HepG2 (cell line): ENCODE measurements around the gene USE1. TPM values are rescaled to one million over a fixed set of nuclear protein-coding genes. Genes with fewer than 3 reads are reported as not detected.

Experiments
- ATAC-seq: fragments of 200-7000 bp; cut with Tn5 transposase; 3 replicates; pipeline ENCODE4 v1.9.1; 2020; ENCODE audit warnings: mild to moderate bottlenecking, moderate library complexity
- BruUV-seq: library from RNA; stranded (reverse); fragments of 400-500 nt; replicated peaks from 2 replicates; lab custom pipeline; 2021; lab: Mats Ljungman, UMichigan
- CTCF ChIA-PET: fragments of 300-600 bp; formaldehyde crosslinking; extraction: SDS; loops from one replicate; lab custom pipeline; 2021; ENCODE audit warnings: low total read pairs, inconsistent platforms, low intra/inter-chr PET ratio; lab: Yijun Ruan, JAX
- POLR2A ChIA-PET: fragments of 350-600 bp; sonication (Branson Sonifier 250); formaldehyde crosslinking; loops from one replicate; lab custom pipeline; 2020; ENCODE audit warnings: antibody characterized with exemption, inconsistent platforms; lab: Yijun Ruan, JAX
- DNase-seq: peaks from one replicate; pipeline ENCODE4 v3.0.0-alpha.2; 2015; ENCODE audit warnings: low spot score
- FAIRE-seq: peaks from 3 replicates; lab custom pipeline; 2011; peaks lifted over from hg19 to GRCh38; lab: Jason Lieb, UNC
- H2AFZ ChIP-seq: one replicate; pipeline ENCODE4 v1.6.1; 2011; ENCODE audit warnings: low read length, inconsistent platforms
- H3K27ac ChIP-seq: fragments of 300-600 bp; 3 replicates; pipeline ENCODE4 v1.8.0; 2011; ENCODE audit warnings: mixed run types, mild to moderate bottlenecking, mixed read lengths, low read length, inconsistent platforms; ENCODE audit not compliant: insufficient read depth; ENCODE audit errors: extremely low read length
- H3K27me3 ChIP-seq, 2 experiments: fragments of 200-600 bp in 1 of 2; 2 replicates in 1 of 2; 3 replicates in 1 of 2; pipeline versions ENCODE4 v1.6.0 to v1.8.0; 2011; ENCODE audit warnings: low read length in 2 of 2, mild to moderate bottlenecking in 2 of 2, moderate library complexity in 2 of 2, inconsistent platforms in 1 of 2; ENCODE audit not compliant: insufficient read depth in 2 of 2, control insufficient read depth in 1 of 2
- H3K36me3 ChIP-seq, 2 experiments: fragments of 200-600 bp in 1 of 2; replicated peaks in 1 of 2; 2 replicates in 1 of 2; 3 replicates in 1 of 2; pipeline versions ENCODE4 v1.5.1 to v1.8.0; 2011; ENCODE audit warnings: low read length in 2 of 2, inconsistent platforms in 1 of 2; ENCODE audit not compliant: insufficient read depth in 2 of 2, control insufficient read depth in 1 of 2
- H3K4me1 ChIP-seq: 2 replicates; pipeline ENCODE4 v1.5.1; 2012; ENCODE audit warnings: low read length, inconsistent platforms; ENCODE audit not compliant: insufficient read depth
- H3K4me2 ChIP-seq: 2 replicates; pipeline ENCODE4 v1.6.0; 2011; ENCODE audit warnings: low read depth, low read length, inconsistent platforms
- H3K4me3 ChIP-seq, 3 experiments: fragments of 200-600 bp in 1 of 3; sonication (generic), shearing (Covaris generic) in 1 of 3; replicated peaks in 1 of 3; 2 replicates each; pipeline ENCODE4 v1.5.1; 2011 to 2016; ENCODE audit warnings: low read length in 3 of 3, inconsistent platforms in 2 of 3, low read depth in 2 of 3, mild to moderate bottlenecking in 2 of 3, control low read depth in 1 of 3, mixed read lengths in 1 of 3; ENCODE audit not compliant: insufficient read depth in 1 of 3
- H3K79me2 ChIP-seq: one replicate; pipeline ENCODE4 v1.6.1; 2011; ENCODE audit warnings: low read length, inconsistent platforms; ENCODE audit not compliant: insufficient read depth
- H3K9ac ChIP-seq: 2 replicates; pipeline ENCODE4 v1.6.0; 2011; ENCODE audit warnings: mild to moderate bottlenecking, low read depth, low read length, inconsistent platforms; ENCODE audit not compliant: insufficient read depth
- H3K9me3 ChIP-seq: 2 replicates; pipeline ENCODE4 v1.5.1; 2012; ENCODE audit warnings: mild to moderate bottlenecking, low read length
- H4K20me1 ChIP-seq: 2 replicates; pipeline ENCODE4 v1.6.0; 2011; ENCODE audit warnings: inconsistent platforms, mild to moderate bottlenecking, low read length, moderate library complexity; ENCODE audit not compliant: insufficient read depth
- DMAP1 ChIP-seq: IDR thresholded peaks from 2 replicates; pipeline ENCODE4 v1.6.1; 2016
- KAT2B ChIP-seq: fragments of 150-350 bp; IDR thresholded peaks from 2 replicates; pipeline ENCODE4 v1.6.1; 2014; ENCODE audit warnings: low read depth, low read length, borderline replicate concordance
- KDM4B ChIP-seq: sonication (generic); formaldehyde crosslinking; IDR thresholded peaks from 2 replicates; pipeline ENCODE4 v1.4.0; 2020; ENCODE audit warnings: missing genetic modification reagents
- MED13 ChIP-seq: sonication (generic); formaldehyde crosslinking; IDR thresholded peaks from 2 replicates; pipeline ENCODE4 v1.5.0; 2020; ENCODE audit warnings: missing genetic modification reagents
- PPARG ChIP-seq: conservative IDR thresholded peaks from 2 replicates; pipeline ENCODE4 v1.6.1; 2016; ENCODE audit warnings: missing biosample characterization, missing genetic modification reagents
- PRDM4 ChIP-seq: sonication (generic); formaldehyde crosslinking; IDR thresholded peaks from 2 replicates; pipeline ENCODE4 v1.9.0; 2021; ENCODE audit warnings: missing genetic modification reagents, borderline replicate concordance
- RCOR2 ChIP-seq: IDR thresholded peaks from 2 replicates; pipeline ENCODE4 v1.6.1; 2016; ENCODE audit warnings: missing biosample characterization, missing genetic modification reagents
- RFXAP ChIP-seq: sonication (generic); formaldehyde crosslinking; IDR thresholded peaks from 2 replicates; pipeline ENCODE4 v1.4.0; 2020; ENCODE audit warnings: missing genetic modification reagents, borderline replicate concordance
- TBL1XR1 ChIP-seq: fragments of 150-350 bp; IDR thresholded peaks from 2 replicates; pipeline ENCODE4 v1.6.1; 2014; ENCODE audit warnings: borderline replicate concordance, low read length; ENCODE audit not compliant: partially characterized antibody
- TMF1 ChIP-seq: sonication (generic); formaldehyde crosslinking; IDR thresholded peaks from 2 replicates; pipeline ENCODE4 v1.8.1; 2022; ENCODE audit warnings: low read depth, missing genetic modification reagents
- YEATS4 ChIP-seq: sonication (generic); formaldehyde crosslinking; IDR thresholded peaks from 2 replicates; pipeline ENCODE4 v1.4.0; 2020; ENCODE audit warnings: missing genetic modification reagents, borderline replicate concordance
- ZMYM3 ChIP-seq: sonication (generic); formaldehyde crosslinking; IDR thresholded peaks from 2 replicates; pipeline ENCODE4 v1.5.1; 2020; ENCODE audit warnings: mild to moderate bottlenecking, missing genetic modification reagents
- ZNF335 ChIP-seq: sonication (generic); formaldehyde crosslinking; IDR thresholded peaks from 2 replicates; pipeline ENCODE4 v1.4.0; 2020; ENCODE audit warnings: missing genetic modification reagents
- ZNF644 ChIP-seq: IDR thresholded peaks from 2 replicates; pipeline ENCODE4 v1.6.1; 2016; ENCODE audit warnings: low read depth
- ZNF652 ChIP-seq: IDR thresholded peaks from 2 replicates; pipeline ENCODE4 v1.6.1; 2016; ENCODE audit warnings: low read depth, borderline replicate concordance
- ZNF772 ChIP-seq: sonication (generic); formaldehyde crosslinking; IDR thresholded peaks from 2 replicates; pipeline ENCODE4 v1.5.0; 2020; ENCODE audit warnings: mild to moderate bottlenecking, missing genetic modification reagents
- ZSCAN25 ChIP-seq: sonication (generic); formaldehyde crosslinking; IDR thresholded peaks from 2 replicates; pipeline ENCODE4 v1.8.0; 2022; ENCODE audit warnings: mild to moderate bottlenecking, missing genetic modification reagents
- WGBS: methylation state at CpG from one replicate; pipeline ENCODE4 v1.1.6; 2017; ENCODE audit warnings: low lambda C conversion rate; 5-methylcytosine and 5-hydroxymethylcytosine counted together
- in situ Hi-C: cut with HindIII; loops from 2 replicates; pipeline ENCODE4 v1.10.0; 2017; ENCODE audit warnings: low pct_unique_long_range_greater_than_20kb; ENCODE audit not compliant: extremely low pct_ligation_motif_present
- intact Hi-C: fragments of 100-400 bp; cut with micrococcal nuclease; formaldehyde crosslinking; loops from one replicate; pipeline ENCODE4 v1.10.0; 2022; ENCODE audit not compliant: unreplicated experiment
- polyA plus RNA-seq, 8 experiments: library from polyadenylated mRNA; depleted of rRNA in 3 of 8; stranded (reverse) in 7 of 8; unstranded in 1 of 8; fragments of >200 nt; fragmentation: Illumina TruSeq in 4 of 8; extraction: Trizol in 4 of 8; gene quantifications; 2 replicates each; pipeline versions ENCODE4 v1.2.1 to v1.2.3, GENCODE V29; 2011 to 2016; ENCODE audit warnings: low read depth in 4 of 8, missing spikeins in 1 of 8, mixed read lengths in 1 of 8; ENCODE audit not compliant: insufficient read depth in 1 of 8
- total RNA-seq, 5 experiments: library from RNA; depleted of rRNA; stranded (reverse); fragments of >200 nt; fragmentation: Illumina TruSeq; extraction: Trizol; gene quantifications; 2 replicates each; pipeline ENCODE4 v1.2.3, GENCODE V29; 2016; ENCODE audit warnings: low read depth in 1 of 5
- TF ChIP-seq, protein P1 (sequence below): conservative IDR thresholded peaks from 2 replicates; pipeline ENCODE4 v1.6.1; 2018; ENCODE audit warnings: missing genetic modification reagents
- TF ChIP-seq, protein P2 (sequence below): sonication (generic); formaldehyde crosslinking; IDR thresholded peaks from 2 replicates; pipeline ENCODE4 v1.5.0; 2020; ENCODE audit warnings: mild to moderate bottlenecking, missing genetic modification reagents

USE1 gene
- total and polyA plus RNA-seq, 2 of the 13 experiments (the other 11 are each of a cell fraction or from before 2014, with no cell fraction given), result 9.9 to 17.6 TPM

DNA sequence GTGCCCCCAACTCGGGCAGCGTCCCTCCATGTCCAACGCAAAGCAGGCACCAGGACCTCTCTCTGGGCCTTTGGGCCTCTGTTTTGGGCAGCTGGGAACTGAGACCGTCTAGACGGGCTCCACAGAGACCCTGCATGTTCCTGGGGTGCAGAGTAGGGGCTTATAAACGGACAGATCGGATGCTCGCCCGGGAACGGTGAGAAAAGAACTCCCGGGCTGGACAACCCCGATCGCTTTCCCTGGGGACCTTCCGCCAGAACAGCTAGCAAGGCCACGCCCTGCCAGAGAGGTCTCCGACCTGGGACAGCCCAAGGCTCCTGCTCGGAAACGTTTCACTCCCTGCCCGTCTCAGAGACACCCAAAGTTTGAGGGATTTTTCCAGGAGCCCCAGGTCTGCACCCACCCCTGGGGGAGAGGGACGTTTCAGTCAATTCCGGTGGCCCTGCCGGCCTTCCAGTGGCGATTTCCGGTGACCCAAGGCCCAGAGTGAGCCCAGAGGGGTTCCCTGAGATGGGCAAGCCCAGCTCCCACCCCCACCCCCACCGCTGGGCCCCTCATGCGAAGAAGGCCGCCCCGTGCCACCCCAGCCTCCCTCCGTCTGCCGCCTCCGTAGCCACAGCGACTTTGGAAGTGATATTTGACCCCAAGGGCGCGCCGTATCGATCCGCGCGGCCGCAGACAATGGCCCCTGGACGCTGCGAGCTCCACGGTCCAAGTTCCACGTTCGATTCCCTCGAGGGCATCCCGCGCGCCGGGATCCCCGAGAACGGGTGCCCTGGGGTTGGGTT, 28.9 kb downstream of the USE1 start:
- peaks cover 72% of the 10 kb centered on the region for H3K4me1 ChIP-seq
- H3K79me2 ChIP-seq, result peaks cover 47% of the 10 kb centered on the region
- peak overlapping the region; percentile 87 to 92 (median 89) for H3K4me3 ChIP-seq
- ChIA-PET CTCF (no interaction called here), POLR2A (interaction anchor here (0.5 to 9.0 kb wide), 16 partner anchors 8 to 161 kb away, joined by 3 to 178 read pairs (median 4); partner anchors contain the start of genes BABAM1, BST2, MRPL34 and OCEL1)
- WGBS, result 0% methylated on average over 18 of the region's 52 CpGs
- peak overlapping the region; percentile 95 for H3K27ac ChIP-seq
- H3K36me3 ChIP-seq, result no peaks in the 10 kb centered on the region
- H3K27me3 ChIP-seq, result no peaks in the 10 kb centered on the region
- in situ Hi-C loops (no loop called here), intact Hi-C loops (no loop called here)
- peak; percentile 51 for DNase-seq
- BruUV-seq, result no TSS peak
- no peak overlapping the region for H2AFZ ChIP-seq
- H3K9me3 ChIP-seq, result no peaks in the 10 kb centered on the region
- H4K20me1 ChIP-seq, result peaks cover 27% of the 10 kb centered on the region; the same call in 1 of the 2 replicates
- peak; percentile 18 for ATAC-seq
- FAIRE-seq, result peak; percentile 56
- peak overlapping the region; percentile 99 for H3K4me2 ChIP-seq
- H3K9ac ChIP-seq, result peak overlapping the region; percentile 90
- TF ChIP-seq RFXAP (CRISPR knock-in tag) (peak; percentile 80; the same call in 1 of the 2 replicates), PPARG (CRISPR knock-in tag) (peak; percentile 58; the same call in 1 of the 2 replicates), YEATS4 (peak; percentile 80), ZSCAN25 (CRISPR knock-in tag) (no peak), ZNF772 (CRISPR knock-in tag) (no peak), TBL1XR1 (peak; percentile 80), KDM4B (CRISPR knock-in tag) (0 out of 2 replicates have a peak, but pooled peaks have one; percentile 58), ZMYM3 (CRISPR knock-in tag) (peak; percentile 94), ZNF335 (no peak), DMAP1 (CRISPR knock-in tag) (peak; percentile 23), TMF1 (no peak), ZNF652 (CRISPR knock-in tag) (peak; percentile 73), MED13 (CRISPR knock-in tag) (no peak), ZNF644 (CRISPR knock-in tag) (no peak), PRDM4 (CRISPR knock-in tag) (no peak), RCOR2 (CRISPR knock-in tag) (peak; percentile 75; the same call in 1 of the 2 replicates), KAT2B (peak; percentile 82)
- TF ChIP-seq, protein P1, sequence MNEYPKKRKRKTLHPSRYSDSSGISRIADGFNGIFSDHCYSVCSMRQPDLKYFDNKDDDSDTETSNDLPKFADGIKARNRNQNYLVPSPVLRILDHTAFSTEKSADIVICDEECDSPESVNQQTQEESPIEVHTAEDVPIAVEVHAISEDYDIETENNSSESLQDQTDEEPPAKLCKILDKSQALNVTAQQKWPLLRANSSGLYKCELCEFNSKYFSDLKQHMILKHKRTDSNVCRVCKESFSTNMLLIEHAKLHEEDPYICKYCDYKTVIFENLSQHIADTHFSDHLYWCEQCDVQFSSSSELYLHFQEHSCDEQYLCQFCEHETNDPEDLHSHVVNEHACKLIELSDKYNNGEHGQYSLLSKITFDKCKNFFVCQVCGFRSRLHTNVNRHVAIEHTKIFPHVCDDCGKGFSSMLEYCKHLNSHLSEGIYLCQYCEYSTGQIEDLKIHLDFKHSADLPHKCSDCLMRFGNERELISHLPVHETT, result no peak
- TF ChIP-seq, protein P2, sequence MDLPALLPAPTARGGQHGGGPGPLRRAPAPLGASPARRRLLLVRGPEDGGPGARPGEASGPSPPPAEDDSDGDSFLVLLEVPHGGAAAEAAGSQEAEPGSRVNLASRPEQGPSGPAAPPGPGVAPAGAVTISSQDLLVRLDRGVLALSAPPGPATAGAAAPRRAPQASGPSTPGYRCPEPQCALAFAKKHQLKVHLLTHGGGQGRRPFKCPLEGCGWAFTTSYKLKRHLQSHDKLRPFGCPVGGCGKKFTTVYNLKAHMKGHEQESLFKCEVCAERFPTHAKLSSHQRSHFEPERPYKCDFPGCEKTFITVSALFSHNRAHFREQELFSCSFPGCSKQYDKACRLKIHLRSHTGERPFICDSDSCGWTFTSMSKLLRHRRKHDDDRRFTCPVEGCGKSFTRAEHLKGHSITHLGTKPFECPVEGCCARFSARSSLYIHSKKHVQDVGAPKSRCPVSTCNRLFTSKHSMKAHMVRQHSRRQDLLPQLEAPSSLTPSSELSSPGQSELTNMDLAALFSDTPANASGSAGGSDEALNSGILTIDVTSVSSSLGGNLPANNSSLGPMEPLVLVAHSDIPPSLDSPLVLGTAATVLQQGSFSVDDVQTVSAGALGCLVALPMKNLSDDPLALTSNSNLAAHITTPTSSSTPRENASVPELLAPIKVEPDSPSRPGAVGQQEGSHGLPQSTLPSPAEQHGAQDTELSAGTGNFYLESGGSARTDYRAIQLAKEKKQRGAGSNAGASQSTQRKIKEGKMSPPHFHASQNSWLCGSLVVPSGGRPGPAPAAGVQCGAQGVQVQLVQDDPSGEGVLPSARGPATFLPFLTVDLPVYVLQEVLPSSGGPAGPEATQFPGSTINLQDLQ (CRISPR knock-in tag), result peak; percentile 57; the same call in 1 of the 2 replicates
